Activated B cell treated with CpG ODN at 0.5 μM for 24 hours (primary cell): ENCODE data around the gene U2SURP. TPM values are rescaled to one million over a fixed set of nuclear protein-coding genes. Genes with fewer than 3 reads are reported as not detected.

Source experiments
- ATAC-seq: fragments of 200-7000 bp; cut with Tn5 transposase; one replicate; pipeline ENCODE4 v1.10.0; 2021; ENCODE audit warnings: low read depth, mild to moderate bottlenecking, moderate library complexity
- CTCF ChIA-PET: fragments of 350-600 bp; sonication (Branson Sonifier 250); formaldehyde crosslinking; loops from one replicate; lab custom pipeline; 2021; ENCODE audit warnings: antibody characterized with exemption; lab: Charles Lee
- POLR2A ChIA-PET: fragments of 350-600 bp; sonication (Branson Sonifier 250); formaldehyde crosslinking; loops from one replicate; lab custom pipeline; 2021; ENCODE audit warnings: antibody characterized with exemption; lab: Charles Lee
- DNase-seq: peaks from one replicate; pipeline ENCODE4 v3.0.0; 2022
- H3K27ac Mint-ChIP-seq: one replicate; pipeline ENCODE4 v1.8.0; 2020; ENCODE audit warnings: mixed read lengths
- H3K27me3 Mint-ChIP-seq: one replicate; pipeline ENCODE4 v1.8.0; 2021; ENCODE audit warnings: mixed read lengths
- H3K36me3 Mint-ChIP-seq: one replicate; pipeline ENCODE4 v1.8.0; 2021; ENCODE audit warnings: low read depth, mixed read lengths
- H3K4me1 Mint-ChIP-seq: one replicate; pipeline ENCODE4 v1.8.0; 2021; ENCODE audit warnings: mixed read lengths
- H3K4me3 Mint-ChIP-seq: one replicate; pipeline ENCODE4 v1.8.0; 2020; ENCODE audit warnings: mild to moderate bottlenecking, mixed read lengths
- H3K9me3 Mint-ChIP-seq: one replicate; pipeline ENCODE4 v1.8.0; 2020; ENCODE audit warnings: mixed read lengths
- intact Hi-C: fragments of 100-400 bp; cut with micrococcal nuclease; formaldehyde crosslinking; loops from one replicate; pipeline ENCODE4 v1.15.1; 2024
- total RNA-seq: library from RNA; stranded (reverse); gene quantifications from 2 replicates; pipeline ENCODE4 v1.2.3, GENCODE V29; 2022
- TF ChIP-seq, protein P1 (sequence below): fragments of 200-600 bp; IDR thresholded peaks from one replicate; pipeline ENCODE4 v1.8.0; 2022; ENCODE audit warnings: antibody characterized with exemption, mild to moderate bottlenecking

Gene U2SURP
- total RNA-seq, 1 donor from 2014 or later: 131 TPM

DNA sequence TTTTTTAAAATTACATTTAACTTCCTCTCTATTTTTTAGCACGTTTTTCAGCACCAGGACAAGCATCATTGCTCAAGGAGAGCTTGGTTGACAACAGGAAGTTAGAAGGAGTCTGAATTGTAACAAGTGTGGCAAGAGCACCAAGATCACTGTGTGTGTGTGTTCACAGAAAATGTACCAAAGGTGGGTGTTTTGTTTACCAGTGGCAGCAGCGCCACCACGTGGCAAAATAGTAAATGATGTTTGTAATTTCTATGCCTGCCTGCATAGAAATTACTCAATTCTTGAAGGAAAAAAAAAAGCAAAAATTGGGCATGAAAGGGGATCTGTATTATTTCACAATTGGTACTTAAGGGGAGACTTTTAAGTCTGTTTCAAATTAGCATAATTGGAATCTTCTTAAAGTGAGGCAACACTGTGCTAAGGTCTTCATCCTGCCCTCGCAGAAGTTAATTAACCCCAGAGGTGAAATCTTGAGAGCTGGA is 7.4 kb upstream of the U2SURP start:
- Mint-ChIP-seq H3K9me3 (no peaks in the 10 kb centered on the region), H3K27ac (no peak overlapping the region), H3K4me1 (peaks cover 15% of the 10 kb centered on the region), H3K36me3 (no peaks in the 10 kb centered on the region), H3K27me3 (no peaks in the 10 kb centered on the region), H3K4me3 (no peak overlapping the region)
- peak; percentile 54 for ATAC-seq
- peak; percentile 25 for DNase-seq
- CTCF ChIA-PET: interaction anchor here (1.0 to 1.3 kb wide), 2 partner anchors 166 to 868 kb away, joined by 3 read pairs; no protein-coding TSS in a partner anchor
- POLR2A ChIA-PET: interaction anchor here (0.8 kb wide), 1 partner anchor 415 kb away, joined by 3 read pairs; the partner anchor contains the start of gene ATR
- intact Hi-C loops: loop anchor here (1.0 to 2.0 kb wide), 3 partner anchors 65 to 408 kb away; no protein-coding TSS in a partner anchor
- TF ChIP-seq, protein P1, sequence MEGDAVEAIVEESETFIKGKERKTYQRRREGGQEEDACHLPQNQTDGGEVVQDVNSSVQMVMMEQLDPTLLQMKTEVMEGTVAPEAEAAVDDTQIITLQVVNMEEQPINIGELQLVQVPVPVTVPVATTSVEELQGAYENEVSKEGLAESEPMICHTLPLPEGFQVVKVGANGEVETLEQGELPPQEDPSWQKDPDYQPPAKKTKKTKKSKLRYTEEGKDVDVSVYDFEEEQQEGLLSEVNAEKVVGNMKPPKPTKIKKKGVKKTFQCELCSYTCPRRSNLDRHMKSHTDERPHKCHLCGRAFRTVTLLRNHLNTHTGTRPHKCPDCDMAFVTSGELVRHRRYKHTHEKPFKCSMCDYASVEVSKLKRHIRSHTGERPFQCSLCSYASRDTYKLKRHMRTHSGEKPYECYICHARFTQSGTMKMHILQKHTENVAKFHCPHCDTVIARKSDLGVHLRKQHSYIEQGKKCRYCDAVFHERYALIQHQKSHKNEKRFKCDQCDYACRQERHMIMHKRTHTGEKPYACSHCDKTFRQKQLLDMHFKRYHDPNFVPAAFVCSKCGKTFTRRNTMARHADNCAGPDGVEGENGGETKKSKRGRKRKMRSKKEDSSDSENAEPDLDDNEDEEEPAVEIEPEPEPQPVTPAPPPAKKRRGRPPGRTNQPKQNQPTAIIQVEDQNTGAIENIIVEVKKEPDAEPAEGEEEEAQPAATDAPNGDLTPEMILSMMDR: no peak

DNA sequence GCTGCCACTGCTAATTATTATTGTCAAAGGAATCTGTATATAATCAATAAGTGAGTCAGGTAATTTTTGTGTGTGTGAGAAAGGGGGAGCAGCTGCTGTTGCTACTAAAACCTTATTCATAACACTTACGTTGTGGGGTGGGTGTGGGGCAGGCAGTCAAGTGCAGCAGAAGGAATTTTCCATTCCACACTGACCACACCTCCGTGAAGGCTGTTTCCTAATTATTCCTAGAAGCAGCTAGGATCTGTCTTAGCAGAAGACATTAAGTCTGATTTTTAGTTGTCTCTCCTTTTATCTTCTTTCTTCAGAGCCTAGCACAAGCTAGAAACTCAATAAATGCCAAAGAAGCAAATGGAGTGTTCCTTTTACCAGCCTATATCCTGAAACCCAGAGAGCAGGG is 4.0 kb upstream of the U2SURP start:
- peaks cover 32% of the 10 kb centered on the region for H3K4me1 Mint-ChIP-seq
- no peaks in the 10 kb centered on the region for H3K27me3 Mint-ChIP-seq
- no peak overlapping the region for H3K4me3 Mint-ChIP-seq
- intact Hi-C loops: no loop called here
- TF ChIP-seq, protein P1: no peak
- ATAC-seq: no peak
- ChIA-PET POLR2A (interaction anchor here (0.9 kb wide), 1 partner anchor 401 kb away, joined by 3 read pairs; the partner anchor contains the start of gene PLS1), CTCF (interaction anchor here (1.1 kb wide), 1 partner anchor 10 kb away, joined by 4 read pairs; no protein-coding TSS in a partner anchor)
- no peak overlapping the region for H3K27ac Mint-ChIP-seq
- H3K36me3 Mint-ChIP-seq: peaks cover 12% of the 10 kb centered on the region
- no peak for DNase-seq
- no peaks in the 10 kb centered on the region for H3K9me3 Mint-ChIP-seq

DNA sequence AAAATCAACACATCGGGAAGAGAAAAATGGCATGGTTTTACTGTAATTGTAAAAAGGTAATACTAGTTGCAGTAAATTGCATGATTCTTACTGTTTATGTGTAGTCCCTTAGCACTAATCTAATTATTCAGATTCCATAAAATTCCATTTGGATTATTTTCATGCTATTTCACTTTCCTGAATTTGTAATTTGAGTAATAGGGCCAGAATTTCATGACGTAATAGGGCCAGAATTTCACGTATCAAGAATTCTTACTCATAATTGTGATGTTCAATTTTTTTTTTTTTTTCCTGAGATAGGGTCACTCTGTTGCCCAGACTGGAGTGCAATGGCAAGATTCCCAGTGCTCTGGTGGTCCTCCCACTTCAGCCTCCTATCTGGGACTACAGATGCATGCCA is 2.9 kb upstream of the U2SURP start:
- H3K4me1 Mint-ChIP-seq: peaks cover 39% of the 10 kb centered on the region
- H3K36me3 Mint-ChIP-seq: peaks cover 14% of the 10 kb centered on the region
- intact Hi-C loops: no loop called here
- DNase-seq (no peak), ATAC-seq (no peak)
- H3K27ac Mint-ChIP-seq: no peak overlapping the region
- no peak overlapping the region for H3K4me3 Mint-ChIP-seq
- POLR2A ChIA-PET: no interaction called here
- CTCF ChIA-PET: no interaction called here
- TF ChIP-seq, protein P1: no peak
- H3K9me3 Mint-ChIP-seq: no peaks in the 10 kb centered on the region
- no peaks in the 10 kb centered on the region for H3K27me3 Mint-ChIP-seq

DNA sequence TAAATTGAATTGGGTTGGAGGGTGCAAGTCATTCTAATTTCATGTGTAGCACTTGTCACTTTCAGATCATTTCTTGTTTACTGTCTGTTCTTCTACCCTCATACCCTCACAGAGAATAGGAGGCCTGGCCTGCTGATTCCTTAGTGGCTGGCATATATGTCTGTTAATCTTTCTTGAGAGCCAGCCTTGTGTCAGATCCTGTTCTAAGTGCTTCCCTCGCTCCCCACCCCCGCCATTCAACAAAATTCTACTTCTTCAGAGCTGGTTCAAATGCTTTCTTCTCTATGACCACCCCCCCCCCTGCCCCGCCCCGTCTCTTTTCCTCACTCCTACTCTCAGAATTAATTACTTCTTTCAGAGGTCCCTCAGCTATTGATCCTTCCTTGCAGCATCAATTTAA is 1.5 kb upstream of the U2SURP start:
- Mint-ChIP-seq H3K27me3 (no peaks in the 10 kb centered on the region), H3K9me3 (no peaks in the 10 kb centered on the region), H3K4me3 (no peak overlapping the region), H3K4me1 (peaks cover 35% of the 10 kb centered on the region), H3K36me3 (peaks cover 14% of the 10 kb centered on the region), H3K27ac (no peak overlapping the region)
- ATAC-seq: no peak
- no peak for DNase-seq
- POLR2A ChIA-PET: interaction anchor here (0.6 kb wide), 2 partner anchors 12 to 55 kb away, joined by 3 to 11 read pairs; no protein-coding TSS in a partner anchor
- CTCF ChIA-PET: no interaction called here
- intact Hi-C loops: loop anchor here (2.0 to 10.0 kb wide), 6 partner anchors 403 to 1261 kb away; partner anchors contain the start of genes ATP1B3, GK5, PLS1 and RNF7
- TF ChIP-seq, protein P1: no peak

DNA sequence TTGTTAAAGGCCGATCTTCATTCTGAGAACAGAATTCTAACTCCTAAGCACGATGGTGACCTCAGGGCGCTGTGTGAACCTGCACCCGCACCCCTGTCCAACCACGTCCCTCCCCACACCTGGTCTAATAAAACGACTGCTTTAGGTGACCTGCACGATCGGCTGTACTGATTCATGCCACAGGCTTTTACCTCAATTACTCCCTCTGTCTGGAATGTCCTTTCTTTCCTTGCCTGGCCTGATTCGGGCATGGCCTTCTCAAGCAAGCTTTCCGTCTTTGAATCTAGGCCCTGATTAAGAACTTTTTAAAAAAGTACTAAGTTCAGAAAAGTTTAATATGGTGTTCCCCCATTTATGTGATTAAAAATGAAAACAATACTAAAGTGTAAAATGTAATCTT is 842 bp upstream of the U2SURP start:
- H3K9me3 Mint-ChIP-seq: no peaks in the 10 kb centered on the region
- peaks cover 14% of the 10 kb centered on the region for H3K36me3 Mint-ChIP-seq
- peak overlapping the region; percentile 98 for H3K27ac Mint-ChIP-seq
- H3K4me1 Mint-ChIP-seq: peaks cover 36% of the 10 kb centered on the region
- peak overlapping the region; percentile 99 for H3K4me3 Mint-ChIP-seq
- TF ChIP-seq, protein P1: no peak
- ATAC-seq (no peak), DNase-seq (no peak)
- intact Hi-C loops: loop anchor here (2.0 to 10.0 kb wide), 6 partner anchors 403 to 1262 kb away; partner anchors contain the start of genes ATP1B3, GK5, PLS1 and RNF7
- ChIA-PET CTCF (interaction anchor here (1.0 to 1.8 kb wide), 2 partner anchors 13 to 674 kb away, joined by 3 to 5 read pairs; no protein-coding TSS in a partner anchor), POLR2A (interaction anchor here (0.6 to 3.5 kb wide), 16 partner anchors 11 to 1262 kb away, joined by 3 to 47 read pairs (median 4); partner anchors contain the start of genes ATR, CHST2, DIPK2A and TRPC1)
- no peaks in the 10 kb centered on the region for H3K27me3 Mint-ChIP-seq
